Measurements from ENCODE around the gene MMP20. TPM values are rescaled to one million over a fixed set of nuclear protein-coding genes. Genes with fewer than 3 reads are reported as not detected.

Gene MMP20
- total RNA-seq, 1 donor from 2014 or later: not detected

GRCh38 chr11:102530558-102530957 lies 94.6 kb downstream of the MMP20 start, which contains the start of gene MMP7:
Gene MMP7, minus strand, starts transcription at chr11:102530747. Its CDS starts 47 bp downstream, at chr11:102530700.
- H3K4me3 Mint-ChIP-seq: no peak within 1 kb of the TSS
- no peak within 1 kb of the TSS for H3K27ac Mint-ChIP-seq
- TF ChIP-seq, protein P1, sequence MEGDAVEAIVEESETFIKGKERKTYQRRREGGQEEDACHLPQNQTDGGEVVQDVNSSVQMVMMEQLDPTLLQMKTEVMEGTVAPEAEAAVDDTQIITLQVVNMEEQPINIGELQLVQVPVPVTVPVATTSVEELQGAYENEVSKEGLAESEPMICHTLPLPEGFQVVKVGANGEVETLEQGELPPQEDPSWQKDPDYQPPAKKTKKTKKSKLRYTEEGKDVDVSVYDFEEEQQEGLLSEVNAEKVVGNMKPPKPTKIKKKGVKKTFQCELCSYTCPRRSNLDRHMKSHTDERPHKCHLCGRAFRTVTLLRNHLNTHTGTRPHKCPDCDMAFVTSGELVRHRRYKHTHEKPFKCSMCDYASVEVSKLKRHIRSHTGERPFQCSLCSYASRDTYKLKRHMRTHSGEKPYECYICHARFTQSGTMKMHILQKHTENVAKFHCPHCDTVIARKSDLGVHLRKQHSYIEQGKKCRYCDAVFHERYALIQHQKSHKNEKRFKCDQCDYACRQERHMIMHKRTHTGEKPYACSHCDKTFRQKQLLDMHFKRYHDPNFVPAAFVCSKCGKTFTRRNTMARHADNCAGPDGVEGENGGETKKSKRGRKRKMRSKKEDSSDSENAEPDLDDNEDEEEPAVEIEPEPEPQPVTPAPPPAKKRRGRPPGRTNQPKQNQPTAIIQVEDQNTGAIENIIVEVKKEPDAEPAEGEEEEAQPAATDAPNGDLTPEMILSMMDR (conservative IDR thresholded peaks at IDR 0.05): no peak
- no peaks in the 10 kb centered on the region for H3K27me3 Mint-ChIP-seq
- no peaks in the 10 kb centered on the region for H3K4me1 Mint-ChIP-seq (ENCODE audit: unreplicated experiment)
- no peak for DNase-seq (ENCODE audit: extremely low spot score, unreplicated experiment)
- H3K9me3 Mint-ChIP-seq: no peaks in the 10 kb centered on the region
- H3K36me3 Mint-ChIP-seq: no peaks in the 10 kb centered on the region

DNA sequence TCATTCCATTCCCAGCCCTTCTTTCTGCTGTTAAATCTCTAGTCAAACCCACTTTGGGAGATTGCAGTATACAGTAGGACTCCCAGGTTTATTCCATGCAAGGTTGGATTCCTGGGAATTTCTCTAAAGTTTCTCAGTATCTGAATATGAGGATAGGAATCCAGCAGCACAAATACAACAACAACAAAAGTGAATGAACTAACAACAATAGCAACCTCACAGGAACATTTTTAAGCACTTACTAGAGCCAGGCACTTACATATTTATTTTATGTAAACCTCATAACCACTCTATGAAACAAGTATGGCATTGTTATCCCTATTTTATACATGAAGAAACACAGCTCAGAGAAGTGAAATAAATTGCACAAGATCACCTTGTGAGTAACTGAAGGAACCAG lies 96.5 kb downstream of the MMP20 start:
- TF ChIP-seq, protein P1 (conservative IDR thresholded peaks at IDR 0.05): no peak
- no peaks in the 10 kb centered on the region for H3K9me3 Mint-ChIP-seq

DNA sequence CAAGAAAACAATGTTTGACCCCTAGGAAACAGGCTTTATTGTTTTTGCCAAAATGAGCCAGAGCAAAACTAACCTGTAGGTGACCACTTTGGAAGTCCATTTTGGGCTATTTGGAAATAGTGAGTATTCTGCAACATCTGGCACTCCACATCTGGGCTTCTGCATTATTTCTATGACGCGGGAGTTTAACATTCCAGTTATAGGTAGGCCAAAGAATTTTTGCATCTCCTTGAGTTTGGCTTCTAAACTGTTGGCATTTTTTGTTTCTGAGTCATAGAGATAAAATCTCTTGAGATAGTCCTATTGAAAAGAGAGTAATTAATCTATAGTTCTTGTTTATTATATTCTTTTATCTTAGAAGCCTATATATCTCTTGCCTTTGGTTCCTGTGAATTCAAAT lies 97.4 kb downstream of the MMP20 start:
- no peaks in the 10 kb centered on the region for H3K4me1 Mint-ChIP-seq (ENCODE audit: unreplicated experiment)
- no peaks in the 10 kb centered on the region for H3K36me3 Mint-ChIP-seq
- H3K27ac Mint-ChIP-seq: no peak overlapping the region
- no peaks in the 10 kb centered on the region for H3K27me3 Mint-ChIP-seq
- DNase-seq (ENCODE audit: extremely low spot score, unreplicated experiment): no peak
- H3K4me3 Mint-ChIP-seq: no peak overlapping the region
- no peaks in the 10 kb centered on the region for H3K9me3 Mint-ChIP-seq
- TF ChIP-seq, protein P1 (conservative IDR thresholded peaks at IDR 0.05): no peak

More for the DNA sequence above, 96.5 kb downstream of the MMP20 start:
- DNase-seq (ENCODE audit: extremely low spot score, unreplicated experiment): no peak
- no peaks in the 10 kb centered on the region for H3K4me1 Mint-ChIP-seq (ENCODE audit: unreplicated experiment)
- H3K4me3 Mint-ChIP-seq: no peak overlapping the region
- no peak overlapping the region for H3K27ac Mint-ChIP-seq
- H3K27me3 Mint-ChIP-seq: no peaks in the 10 kb centered on the region
- H3K36me3 Mint-ChIP-seq: no peaks in the 10 kb centered on the region

- Mint-ChIP-seq H3K4me1 (ENCODE audit: unreplicated experiment) (no peaks in the 10 kb centered on the region), H3K27me3 (no peaks in the 10 kb centered on the region), H3K27ac (no peak overlapping the region), H3K4me3 (no peak overlapping the region), H3K36me3 (no peaks in the 10 kb centered on the region), H3K9me3 (no peaks in the 10 kb centered on the region)
- DNase-seq (ENCODE audit: extremely low spot score, unreplicated experiment): no peak
- TF ChIP-seq, protein P1 (conservative IDR thresholded peaks at IDR 0.05): no peak
Measured at GRCh38 chr11:102527041-102527440, 98.1 kb downstream of the MMP20 start.

Other genes starting within 250 kb of the MMP20 start
- 131 and 144 TPM in 2 replicates for gene TMEM123, start 172.6 kb downstream of the MMP20 start, total RNA-seq (ENCODE audit: low replicate concordance)
- 1.8 and 3.5 TPM in 2 replicates for gene MMP7, start 94.6 kb downstream of the MMP20 start, total RNA-seq (ENCODE audit: low replicate concordance)
- gene MMP27, start 80.4 kb upstream of the MMP20 start, total RNA-seq (ENCODE audit: low replicate concordance): not detected in 2 replicates
- not detected in 2 replicates for gene MMP8, start 99.6 kb upstream of the MMP20 start, total RNA-seq (ENCODE audit: low replicate concordance)
- gene MMP10, start 155.3 kb upstream of the MMP20 start, total RNA-seq (ENCODE audit: low replicate concordance): 0.71 and 2.0 TPM in 2 replicates
- 6.5 and 14.3 TPM in 2 replicates for gene MMP1, start 172.8 kb upstream of the MMP20 start, total RNA-seq (ENCODE audit: low replicate concordance)
- not detected in 2 replicates for gene MMP3, start 218.3 kb upstream of the MMP20 start, total RNA-seq (ENCODE audit: low replicate concordance)
- 0.27 TPM in 1 of 2 replicates, not detected in the other for gene MMP12, start 249.7 kb upstream of the MMP20 start, total RNA-seq (ENCODE audit: low replicate concordance)